Prostate gland (tissue), 2 donors: ENCODE data around the gene CCDC188.

Experiments used
- POLR2A ChIP-seq: fragments of 450-650 bp; IDR thresholded peaks from one replicate; pipeline ENCODE4 v1.6.1; 2016; ENCODE audit warnings: antibody characterized with exemption, mild to moderate bottlenecking
- POLR2AphosphoS5 ChIP-seq: sonication (generic); formaldehyde crosslinking; IDR thresholded peaks from one replicate; pipeline ENCODE4 v1.6.1; 2017; ENCODE audit warnings: antibody characterized with exemption
- TF ChIP-seq, protein P1 (sequence below), 4 experiments: fragments of 200-600 bp in 2 of 4; fragments of 450-650 bp in 2 of 4; sonication (generic) in 2 of 4; IDR thresholded peaks; 1 replicate in 3 of 4; 2 replicates in 1 of 4; pipeline ENCODE4 v1.5.1; 2016 to 2019; ENCODE audit warnings: antibody characterized with exemption in 4 of 4, mild to moderate bottlenecking in 2 of 4, moderate library complexity in 2 of 4

DNA sequence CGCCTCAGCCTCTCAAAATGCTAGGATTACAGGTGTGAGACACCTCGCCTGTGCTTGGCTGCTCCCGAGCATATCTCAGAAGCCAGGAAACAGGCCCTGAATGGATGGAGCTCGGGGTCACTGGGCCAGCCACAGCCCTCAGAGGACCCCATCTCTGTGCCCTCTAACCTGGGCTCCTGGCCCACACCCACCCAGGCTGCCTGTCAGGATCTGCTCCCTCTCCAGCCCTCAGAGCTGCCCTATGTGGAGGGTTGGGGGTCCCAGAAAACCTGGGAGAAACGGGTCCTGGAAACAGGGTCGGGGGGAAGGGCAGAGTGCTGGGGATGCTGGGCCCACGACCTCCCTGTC is 5.2 kb upstream of the CCDC188 start:
- TF ChIP-seq POLR2A (no peak), POLR2AphosphoS5 (no peak)
- TF ChIP-seq, protein P1, sequence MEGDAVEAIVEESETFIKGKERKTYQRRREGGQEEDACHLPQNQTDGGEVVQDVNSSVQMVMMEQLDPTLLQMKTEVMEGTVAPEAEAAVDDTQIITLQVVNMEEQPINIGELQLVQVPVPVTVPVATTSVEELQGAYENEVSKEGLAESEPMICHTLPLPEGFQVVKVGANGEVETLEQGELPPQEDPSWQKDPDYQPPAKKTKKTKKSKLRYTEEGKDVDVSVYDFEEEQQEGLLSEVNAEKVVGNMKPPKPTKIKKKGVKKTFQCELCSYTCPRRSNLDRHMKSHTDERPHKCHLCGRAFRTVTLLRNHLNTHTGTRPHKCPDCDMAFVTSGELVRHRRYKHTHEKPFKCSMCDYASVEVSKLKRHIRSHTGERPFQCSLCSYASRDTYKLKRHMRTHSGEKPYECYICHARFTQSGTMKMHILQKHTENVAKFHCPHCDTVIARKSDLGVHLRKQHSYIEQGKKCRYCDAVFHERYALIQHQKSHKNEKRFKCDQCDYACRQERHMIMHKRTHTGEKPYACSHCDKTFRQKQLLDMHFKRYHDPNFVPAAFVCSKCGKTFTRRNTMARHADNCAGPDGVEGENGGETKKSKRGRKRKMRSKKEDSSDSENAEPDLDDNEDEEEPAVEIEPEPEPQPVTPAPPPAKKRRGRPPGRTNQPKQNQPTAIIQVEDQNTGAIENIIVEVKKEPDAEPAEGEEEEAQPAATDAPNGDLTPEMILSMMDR (IDR thresholded peaks at IDR 0.05), result no peak
